SU-DHL-6 (cell line): ENCODE measurements around the gene IL1RN.

Experiments used
- H2AFZ ChIP-seq: fragments of 200-600 bp; sonication (generic); 2 replicates; pipeline ENCODE4 v1.6.1; 2014; ENCODE audit warnings: low read depth, mild to moderate bottlenecking, moderate library complexity, mixed read lengths, antibody characterized with exemption, low read length; ENCODE audit not compliant: severe bottlenecking
- H3F3A ChIP-seq: fragments of 200-600 bp; shearing (Covaris generic); 2 replicates; pipeline ENCODE4 v1.6.0; 2016; ENCODE audit warnings: antibody characterized with exemption, mild to moderate bottlenecking; ENCODE audit not compliant: insufficient read depth
- H3K27ac ChIP-seq: fragments of 200-600 bp; sonication (generic); 2 replicates; pipeline ENCODE4 v1.5.1; 2016; ENCODE audit warnings: low read depth, mild to moderate bottlenecking, low read length, moderate library complexity, mixed read lengths
- H3K27me3 ChIP-seq: fragments of 200-600 bp; sonication (generic), shearing (Covaris generic); 2 replicates; pipeline ENCODE4 v1.6.0; 2014; ENCODE audit warnings: mild to moderate bottlenecking, low read length
- H3K36me3 ChIP-seq: fragments of 200-600 bp; sonication (generic); 2 replicates; pipeline ENCODE4 v1.6.1; 2014; ENCODE audit warnings: mild to moderate bottlenecking, low read length, mixed read lengths
- H3K4me2 ChIP-seq: fragments of 300-600, 200-600 bp; shearing (Covaris generic), sonication (generic); 2 replicates; pipeline ENCODE4 v1.6.0; 2014; ENCODE audit warnings: low read length, low read depth, mild to moderate bottlenecking; ENCODE audit not compliant: poor library complexity, severe bottlenecking
- H3K4me3 ChIP-seq: fragments of 200-600 bp; sonication (generic); 2 replicates; pipeline ENCODE4 v1.5.1; 2014; ENCODE audit warnings: antibody characterized with exemption, low read length, mild to moderate bottlenecking, mixed read lengths; ENCODE audit not compliant: insufficient read depth, poor library complexity, severe bottlenecking
- H3K79me2 ChIP-seq: fragments of 200-600 bp; sonication (generic); 2 replicates; pipeline ENCODE4 v1.6.1; 2014; ENCODE audit warnings: mild to moderate bottlenecking, low read length, moderate library complexity; ENCODE audit not compliant: insufficient read depth
- H3K9ac ChIP-seq: fragments of 200-600 bp; sonication (generic); 2 replicates; pipeline ENCODE4 v1.7.0; 2014; ENCODE audit warnings: mild to moderate bottlenecking, low read length
- H3K9me2 ChIP-seq: fragments of 200-600 bp; sonication (generic); replicated peaks from 2 replicates; pipeline ENCODE4 v1.6.1; 2014; ENCODE audit warnings: low read length; ENCODE audit not compliant: insufficient read depth
- H3K9me3 ChIP-seq: fragments of 200-600 bp; sonication (generic); 2 replicates; pipeline ENCODE4 v1.6.1; 2014; ENCODE audit warnings: low read length, mixed read lengths; ENCODE audit not compliant: insufficient read depth
- H4K20me1 ChIP-seq: fragments of 200-600 bp; sonication (generic); 2 replicates; pipeline ENCODE4 v1.6.1; 2014; ENCODE audit warnings: low read depth, mild to moderate bottlenecking, antibody characterized with exemption, low read length, moderate library complexity, mixed read lengths
- CTCF ChIP-seq: fragments of 200-600 bp; sonication (generic); IDR thresholded peaks from one replicate; pipeline ENCODE4 v1.5.1; 2017; ENCODE audit warnings: antibody characterized with exemption, mild to moderate bottlenecking, low read length, moderate library complexity; ENCODE audit not compliant: insufficient read depth, poor library complexity, severe bottlenecking
- EZH2phosphoT487 ChIP-seq: fragments of 200-600 bp; sonication (generic), shearing (Covaris generic); conservative IDR thresholded peaks from 2 replicates; pipeline ENCODE4 v1.6.1; 2018; ENCODE audit warnings: mild to moderate bottlenecking, antibody characterized with exemption, low read length, moderate library complexity, mixed read lengths

The IL1RN gene

DNA sequence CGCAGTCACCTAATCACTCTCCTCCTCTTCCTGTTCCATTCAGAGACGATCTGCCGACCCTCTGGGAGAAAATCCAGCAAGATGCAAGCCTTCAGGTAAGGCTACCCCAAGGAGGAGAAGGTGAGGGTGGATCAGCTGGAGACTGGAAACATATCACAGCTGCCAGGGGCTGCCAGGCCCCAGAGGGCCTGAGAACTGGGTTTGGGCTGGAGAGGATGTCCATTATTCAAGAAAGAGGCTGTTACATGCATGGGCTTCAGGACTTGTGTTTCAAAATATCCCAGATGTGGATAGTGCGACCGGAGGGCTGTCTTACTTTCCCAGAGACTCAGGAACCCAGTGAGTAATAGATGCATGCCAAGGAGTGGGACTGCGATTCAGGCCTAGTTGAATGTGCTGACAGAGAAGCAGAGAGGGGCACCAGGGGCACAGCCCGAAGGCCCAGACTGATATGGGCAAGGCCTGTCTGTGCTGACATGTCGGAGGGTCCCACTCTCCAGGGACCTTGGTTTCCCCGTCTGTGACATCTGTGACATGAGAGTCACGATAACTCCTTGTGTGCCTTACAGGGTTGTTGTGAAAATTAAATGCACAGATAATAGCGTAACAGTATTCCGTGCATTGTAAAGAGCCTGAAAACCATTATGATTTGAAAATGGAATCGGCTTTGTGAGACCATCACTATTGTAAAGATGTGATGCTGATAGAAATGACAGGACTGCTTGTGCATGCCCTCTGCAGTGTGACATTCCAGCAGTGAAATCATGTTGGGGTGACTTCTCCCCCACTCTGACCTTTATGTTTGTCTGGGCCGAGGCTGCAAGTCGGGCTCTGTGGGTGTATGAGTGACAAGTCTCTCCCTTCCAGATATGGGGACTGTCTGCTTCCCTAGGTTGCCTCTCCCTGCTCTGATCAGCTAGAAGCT is 510 bp downstream of the IL1RN start:
- Histone ChIP-seq H3K4me2 (no peak overlapping the region), H3K27me3 (no peaks in the 10 kb centered on the region)

DNA sequence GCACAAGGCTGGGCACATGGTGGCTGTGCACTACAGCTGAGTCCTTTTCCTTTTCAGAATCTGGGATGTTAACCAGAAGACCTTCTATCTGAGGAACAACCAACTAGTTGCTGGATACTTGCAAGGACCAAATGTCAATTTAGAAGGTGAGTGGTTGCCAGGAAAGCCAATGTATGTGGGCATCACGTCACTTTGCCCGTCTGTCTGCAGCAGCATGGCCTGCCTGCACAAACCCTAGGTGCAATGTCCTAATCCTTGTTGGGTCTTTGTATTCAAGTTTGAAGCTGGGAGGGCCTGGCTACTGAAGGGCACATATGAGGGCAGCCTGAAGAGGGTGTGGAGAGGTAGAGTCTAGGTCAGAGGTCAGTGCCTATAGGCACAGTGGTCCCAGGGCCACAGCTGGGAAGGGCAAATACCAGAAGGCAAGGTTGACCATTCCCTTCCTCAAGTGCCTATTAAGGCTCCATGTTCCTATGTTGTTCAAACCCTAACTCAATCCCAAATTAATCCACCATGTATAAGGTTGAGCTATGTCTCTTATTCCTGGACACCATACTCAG is 2.2 kb downstream of the IL1RN start:
- no peak overlapping the region for H3K4me2 ChIP-seq
- H3K4me3 ChIP-seq, result no peak overlapping the region
- H3K27ac ChIP-seq, result no peak overlapping the region
- no peaks in the 10 kb centered on the region for H4K20me1 ChIP-seq
- H3K27me3 ChIP-seq, result no peaks in the 10 kb centered on the region
- TF ChIP-seq CTCF (no peak), EZH2phosphoT487 (no peak)
- H3K9ac ChIP-seq, result no peak overlapping the region
- no peaks in the 10 kb centered on the region for H3K9me2 ChIP-seq
- H3K9me3 ChIP-seq, result no peaks in the 10 kb centered on the region
- no peaks in the 10 kb centered on the region for H3K79me2 ChIP-seq
- H2AFZ ChIP-seq, result no peak overlapping the region
- H3K36me3 ChIP-seq, result no peaks in the 10 kb centered on the region
- H3F3A ChIP-seq, result no peaks in the 10 kb centered on the region

More for the DNA sequence above, 510 bp downstream of the IL1RN start:
- no peak overlapping the region for H2AFZ ChIP-seq
- no peak overlapping the region for H3K4me3 ChIP-seq
- no peaks in the 10 kb centered on the region for H3K79me2 ChIP-seq
- H3K36me3 ChIP-seq, result no peaks in the 10 kb centered on the region
- no peaks in the 10 kb centered on the region for H3K9me2 ChIP-seq
- H4K20me1 ChIP-seq, result no peaks in the 10 kb centered on the region
- no peak overlapping the region for H3K27ac ChIP-seq
- no peaks in the 10 kb centered on the region for H3K9me3 ChIP-seq
- H3F3A ChIP-seq, result no peaks in the 10 kb centered on the region
- H3K9ac ChIP-seq, result no peak overlapping the region
- TF ChIP-seq CTCF (no peak), EZH2phosphoT487 (no peak)

GRCh38 chr2:113131352-113132185 is 4.2 kb downstream of the IL1RN start:
- H3F3A ChIP-seq, result no peaks in the 10 kb centered on the region
- no peak overlapping the region for H2AFZ ChIP-seq
- no peak overlapping the region for H3K4me3 ChIP-seq
- H3K4me2 ChIP-seq, result no peak overlapping the region
- no peaks in the 10 kb centered on the region for H3K9me3 ChIP-seq
- H3K36me3 ChIP-seq, result no peaks in the 10 kb centered on the region
- H4K20me1 ChIP-seq, result no peaks in the 10 kb centered on the region
- no peaks in the 10 kb centered on the region for H3K27me3 ChIP-seq
- no peak overlapping the region for H3K27ac ChIP-seq
- no peak for TF ChIP-seq EZH2phosphoT487
- no peak for TF ChIP-seq CTCF
- H3K9ac ChIP-seq, result no peak overlapping the region
- H3K79me2 ChIP-seq, result no peaks in the 10 kb centered on the region
- no peaks in the 10 kb centered on the region for H3K9me2 ChIP-seq
